Activated naive CD4-positive, alpha-beta T cell (primary cell): ENCODE measurements around the gene MROH2A.

Source experiments
- DNase-seq, 4 experiments: peaks; one replicate each; lab custom pipeline; 2025; lab: John Stamatoyannopoulos, UW

The MROH2A gene

GRCh38 chr2:233802132-233802815, 24.1 kb downstream of the MROH2A start:
- DNase-seq, result no peak

DNA sequence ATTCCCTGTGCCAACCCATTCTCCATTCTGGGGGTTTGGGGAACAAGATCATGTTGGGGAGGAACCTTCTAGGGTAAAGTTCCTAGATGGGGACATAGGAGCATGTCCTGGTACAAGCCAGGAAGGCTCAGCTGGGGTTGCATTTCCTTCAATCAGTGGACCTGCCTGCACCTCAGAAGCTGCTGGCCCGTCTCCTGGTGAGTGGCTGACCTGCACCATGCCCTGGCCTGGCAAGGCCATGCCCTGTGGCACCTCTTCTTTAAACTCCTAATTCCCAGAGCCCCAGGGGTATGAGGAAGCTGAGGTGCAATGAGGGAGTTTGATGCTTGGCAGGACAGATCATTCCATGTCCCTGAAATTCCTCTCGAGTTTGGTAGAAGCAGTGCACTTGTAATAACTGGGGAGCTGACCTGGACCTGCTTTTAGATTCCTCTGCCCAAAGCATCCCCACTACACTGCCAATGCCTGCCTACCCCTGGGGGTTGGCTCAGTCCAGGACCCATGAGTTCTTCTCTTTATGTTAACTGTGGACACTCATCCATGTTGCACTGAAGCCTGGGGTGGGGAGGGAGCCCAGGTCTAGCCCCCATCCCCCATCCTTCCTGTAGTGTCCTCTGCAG, 25.3 kb downstream of the MROH2A start:
- DNase-seq, result no peak

DNA sequence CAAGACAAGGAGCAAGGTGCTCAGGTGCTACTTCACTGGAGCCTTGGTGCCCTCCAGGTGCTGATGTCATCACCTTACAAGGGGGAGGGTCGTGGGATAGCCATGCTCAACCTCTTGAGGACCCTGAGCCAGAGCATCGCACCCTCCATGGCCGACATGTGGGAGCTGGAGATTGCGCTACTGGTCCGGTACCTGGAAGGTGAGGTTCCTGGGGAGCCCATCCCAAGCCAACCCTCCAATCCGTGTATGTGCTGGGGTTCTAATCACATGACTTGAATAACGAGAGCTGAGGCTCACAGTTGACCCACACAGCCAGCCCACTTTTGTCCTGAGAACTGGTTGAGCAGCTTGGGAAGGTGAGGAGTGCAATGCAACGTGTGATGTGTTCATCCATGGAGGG, 25.9 kb downstream of the MROH2A start:
- no peak for DNase-seq

DNA sequence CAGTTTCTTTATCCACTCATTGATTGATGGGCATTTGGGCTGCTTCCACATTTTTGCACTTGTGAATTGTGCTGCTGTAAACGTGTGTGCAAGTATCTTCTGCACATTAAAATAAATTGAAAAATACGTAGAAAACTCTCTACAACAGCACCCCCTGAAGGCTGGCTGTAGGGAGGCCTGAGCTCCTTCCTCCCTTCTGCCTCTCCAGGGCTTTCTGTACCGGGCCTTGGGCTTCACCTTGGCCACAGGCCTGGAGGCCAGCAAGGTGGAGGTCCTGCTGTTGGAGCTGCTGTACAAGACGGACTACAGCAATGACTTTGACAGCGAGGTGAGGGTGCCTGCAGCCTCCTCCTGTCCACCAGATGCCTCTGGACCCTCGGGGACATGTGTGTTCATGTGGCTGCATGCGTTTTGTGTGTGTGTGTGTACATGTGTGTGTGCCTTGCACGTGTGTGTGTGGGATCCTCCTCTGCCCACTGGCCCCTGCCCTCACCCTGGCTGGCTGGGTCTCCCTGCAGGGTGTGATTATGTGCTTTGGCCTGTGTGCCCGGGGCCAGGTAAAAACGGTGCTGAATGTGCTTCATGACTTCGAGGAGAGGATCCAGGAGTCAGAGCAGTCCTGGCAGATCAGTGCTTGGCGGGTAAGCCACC, 29.2 kb downstream of the MROH2A start:
- no peak for DNase-seq

- no peak for DNase-seq
Measured at GRCh38 chr2:233807966-233808935, 30.1 kb downstream of the MROH2A start.

- DNase-seq, result no peak
Measured at GRCh38 chr2:233810385-233810784, 32.3 kb downstream of the MROH2A start.

- DNase-seq, result no peak
Measured at GRCh38 chr2:233811087-233811486, 33.0 kb downstream of the MROH2A start.

DNA sequence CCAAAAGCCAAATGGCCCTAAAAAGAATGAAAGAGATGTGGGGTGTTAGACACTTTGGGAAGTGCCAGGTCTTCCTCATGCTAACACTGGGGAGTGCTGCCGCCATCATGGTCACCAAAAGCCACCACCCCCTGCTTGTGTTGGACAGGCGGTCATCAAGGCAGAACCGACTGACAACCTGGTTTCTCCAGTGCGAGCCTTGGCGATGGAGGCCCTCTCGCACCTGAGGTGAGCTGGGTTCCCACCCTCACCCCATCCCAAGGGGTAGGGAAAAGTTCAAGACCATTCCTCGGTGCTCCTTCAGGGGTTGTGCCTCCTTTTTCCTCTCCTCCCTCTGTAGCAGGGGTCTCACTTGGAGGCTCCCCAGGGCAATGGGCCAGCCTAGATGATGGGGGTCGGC, 33.6 kb downstream of the MROH2A start:
- no peak for DNase-seq

DNA sequence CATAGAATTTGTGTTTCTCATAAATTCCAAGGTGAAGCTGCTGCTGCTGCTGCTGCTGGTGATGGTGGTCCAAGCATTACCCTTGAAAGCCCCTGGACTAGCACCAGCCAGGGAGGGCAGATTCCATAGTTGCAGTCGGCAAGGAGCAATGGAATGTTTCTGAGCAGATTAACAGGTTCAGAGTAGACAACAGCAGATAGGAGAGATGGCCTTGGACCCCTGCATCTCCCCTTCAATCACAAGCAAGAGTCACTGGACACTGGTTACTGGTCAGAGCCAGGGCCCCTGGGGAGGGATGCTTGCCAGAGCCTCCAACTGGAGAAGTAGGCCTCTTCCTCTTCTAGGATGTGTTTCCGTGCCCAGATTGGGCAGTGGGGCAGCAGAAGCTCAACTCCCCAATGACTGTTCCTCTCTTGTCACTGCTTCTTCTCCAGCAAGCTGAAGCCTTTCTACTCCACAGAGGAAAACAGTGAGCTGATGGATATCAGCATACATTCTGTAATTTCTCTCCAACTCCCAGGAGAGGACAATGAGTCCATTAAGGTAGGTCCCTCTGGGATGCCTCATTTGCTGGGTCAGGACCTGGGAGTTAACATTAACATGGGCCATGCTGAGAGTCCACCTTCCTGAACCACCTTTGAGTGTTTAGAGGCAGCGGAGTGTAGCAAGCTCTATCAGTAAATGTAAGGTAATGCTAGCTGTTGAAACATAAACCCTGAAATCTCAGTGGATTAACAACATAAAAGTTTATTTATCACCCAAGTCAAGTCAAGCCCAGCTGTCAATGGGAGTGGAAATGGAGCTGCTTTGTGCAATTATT, 35.3 kb downstream of the MROH2A start:
- DNase-seq, result no peak

DNA sequence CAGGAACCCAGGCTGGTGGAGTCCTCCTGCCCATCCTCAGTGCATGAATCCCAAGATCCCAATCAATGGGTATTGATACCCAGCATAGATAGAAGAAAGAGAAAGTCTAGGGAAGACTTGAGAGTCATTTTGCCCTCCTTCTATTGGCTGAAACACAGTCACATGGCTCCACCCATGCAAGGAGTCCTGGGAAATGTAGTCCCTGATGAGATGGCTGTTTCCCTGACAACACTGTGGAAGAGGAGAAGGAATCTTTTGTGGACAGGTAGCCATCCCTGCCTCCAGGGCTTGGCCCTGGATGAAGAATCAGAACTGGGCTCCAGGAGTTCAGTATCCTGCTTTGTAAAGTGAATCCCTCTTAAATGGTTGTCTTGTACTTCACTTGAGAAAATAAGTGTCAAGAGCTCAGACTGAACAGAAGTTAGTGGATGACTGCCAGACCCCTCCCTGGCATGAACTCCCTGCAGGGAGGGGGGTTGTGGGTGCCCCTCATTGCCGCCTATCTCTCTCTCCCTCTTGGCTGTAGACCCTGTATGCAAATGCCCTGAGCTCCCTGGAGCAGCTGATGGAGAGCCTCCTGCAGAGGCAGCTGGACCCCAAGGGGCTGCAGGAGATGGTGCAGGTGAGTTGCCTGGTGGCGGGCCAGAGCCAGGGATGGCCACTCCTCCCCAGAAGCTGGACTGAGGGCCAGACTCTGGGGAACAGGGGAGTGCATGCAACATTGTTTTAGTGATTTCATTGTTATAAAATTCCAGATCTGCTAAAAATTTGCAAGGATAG, 36.1 kb downstream of the MROH2A start:
- DNase-seq, result no peak

DNA sequence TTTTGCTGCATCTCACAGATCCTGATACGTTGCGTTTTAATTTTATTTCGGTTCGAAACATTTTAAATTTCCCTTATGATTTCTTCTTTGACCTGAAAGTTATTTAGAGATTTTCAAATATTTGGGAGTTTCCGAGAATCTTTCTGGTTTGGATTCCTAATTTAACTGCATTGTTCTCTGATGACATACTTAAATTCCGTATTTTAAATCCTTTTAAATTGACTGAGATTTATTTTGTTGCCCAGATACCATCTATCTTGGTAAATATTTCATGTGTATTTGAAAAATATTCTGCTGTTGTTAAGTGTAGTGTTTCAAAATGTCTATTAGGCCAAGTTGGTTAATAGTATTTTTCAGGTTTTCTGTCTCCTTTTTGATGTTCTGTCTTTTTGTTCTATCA, 37.7 kb downstream of the MROH2A start:
- DNase-seq, result no peak

GRCh38 chr2:233816334-233816733, 38.2 kb downstream of the MROH2A start:
- DNase-seq, result no peak

- DNase-seq, result no peak
Measured at GRCh38 chr2:233816771-233817170, 38.6 kb downstream of the MROH2A start.

- no peak for DNase-seq
Measured at GRCh38 chr2:233817361-233817911, 39.3 kb downstream of the MROH2A start.

- no peak for DNase-seq
Measured at GRCh38 chr2:233817995-233818638, 40.0 kb downstream of the MROH2A start.

GRCh38 chr2:233818639-233819621, 40.8 kb downstream of the MROH2A start:
- no peak for DNase-seq

GRCh38 chr2:233819884-233820773, 42.0 kb downstream of the MROH2A start:
- no peak for DNase-seq

DNA sequence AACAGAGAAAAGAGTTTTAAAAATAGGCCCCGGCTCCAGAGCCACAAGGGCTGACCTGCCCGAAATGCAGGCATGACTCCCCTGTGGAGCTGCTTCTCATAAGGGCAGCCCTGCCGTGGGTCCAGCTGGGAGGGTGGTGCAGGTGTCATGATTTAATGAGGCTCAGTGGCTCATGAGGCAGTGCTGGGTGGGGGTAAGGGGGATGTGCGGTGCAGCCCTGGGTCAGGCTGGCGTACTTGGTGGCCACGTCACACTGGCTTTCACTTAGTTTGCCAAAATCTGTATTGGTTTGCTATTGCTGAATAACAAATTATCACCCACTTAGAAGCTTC, 42.6 kb downstream of the MROH2A start:
- no peak for DNase-seq
